HG02970 (cell line): ENCODE measurements around the gene SGTA.
"Not testable (repeated sequence)": the region's sequence is repeated elsewhere in the genome, so short reads cannot be mapped to it uniquely, and the experiment has no call there.

Source experiments
- ATAC-seq: cut with Tn5 transposase; IDR thresholded peaks from one replicate; pipeline ENCODE4 v1.9.1; 2021; ENCODE audit warnings: mild to moderate bottlenecking, moderate library complexity, moderate number of reproducible peaks; ENCODE audit not compliant: unreplicated experiment, low FRiP score

Gene SGTA

DNA sequence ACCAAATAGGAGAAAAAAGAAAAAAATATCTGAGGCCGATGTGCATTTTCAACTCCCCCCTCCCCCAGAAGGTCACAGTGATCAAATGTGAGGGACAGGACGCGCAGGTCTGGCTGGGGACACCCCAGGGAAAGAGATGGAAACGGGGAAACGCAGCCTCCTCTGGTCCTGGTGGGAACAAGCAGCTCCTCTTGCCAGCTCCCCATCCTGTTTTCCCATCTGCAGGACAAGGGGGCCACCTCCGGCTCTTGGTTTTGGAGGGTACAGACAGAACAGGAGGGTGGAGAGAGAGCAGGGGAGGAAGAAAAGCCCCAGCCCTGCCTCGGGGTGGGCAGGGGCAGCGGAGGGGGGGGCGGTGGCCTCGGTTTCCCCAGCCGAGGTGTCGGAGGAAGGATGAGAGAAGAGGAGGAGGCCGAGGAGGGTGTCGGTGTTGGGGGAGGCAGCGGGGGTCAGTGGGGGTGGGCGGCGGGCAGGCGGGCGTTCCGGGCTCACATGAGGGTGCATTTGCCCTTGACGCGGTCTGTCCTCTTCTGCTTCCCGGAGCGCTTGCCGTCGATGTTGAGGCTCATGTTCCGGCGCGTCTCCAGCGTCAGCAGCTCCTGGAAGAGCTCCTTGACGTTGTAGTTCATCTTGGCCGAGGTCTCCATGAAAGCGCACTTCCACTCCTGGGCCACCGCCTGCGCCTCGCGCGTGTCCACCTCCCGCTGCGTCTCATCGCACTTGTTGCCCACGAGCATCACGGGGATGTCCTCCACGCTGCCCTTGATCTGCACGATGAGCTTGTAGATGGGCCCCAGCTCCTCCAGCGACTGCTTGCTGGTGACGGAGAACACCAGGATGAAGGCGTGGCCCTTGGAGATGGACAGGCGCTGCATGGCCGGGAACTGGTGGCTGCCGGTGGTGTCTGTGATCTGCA, 66.1 kb downstream of the SGTA start:
- no peak for ATAC-seq

DNA sequence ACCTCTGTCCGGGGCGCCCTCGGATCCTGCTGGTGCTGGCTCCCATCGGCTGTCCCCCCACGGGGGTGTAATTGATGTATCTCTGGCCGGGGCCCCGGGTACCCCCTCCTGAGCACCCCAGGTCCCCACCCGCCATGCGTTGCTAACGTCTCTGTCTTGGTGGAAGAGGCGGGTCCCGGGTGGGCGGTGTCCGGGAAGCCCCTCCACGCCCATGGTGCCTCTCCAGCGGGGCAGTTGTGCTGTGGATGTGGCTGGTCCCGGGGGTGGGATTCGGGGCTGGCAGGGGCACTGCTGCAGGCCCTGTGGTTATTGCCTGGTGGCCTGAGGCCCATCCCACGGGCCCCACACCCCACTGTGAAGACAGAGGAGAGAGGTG, 66.8 kb downstream of the SGTA start:
- ATAC-seq = no peak

GRCh38 chr19:2715470-2716274, 67.4 kb downstream of the SGTA start:
- ATAC-seq = no peak

DNA sequence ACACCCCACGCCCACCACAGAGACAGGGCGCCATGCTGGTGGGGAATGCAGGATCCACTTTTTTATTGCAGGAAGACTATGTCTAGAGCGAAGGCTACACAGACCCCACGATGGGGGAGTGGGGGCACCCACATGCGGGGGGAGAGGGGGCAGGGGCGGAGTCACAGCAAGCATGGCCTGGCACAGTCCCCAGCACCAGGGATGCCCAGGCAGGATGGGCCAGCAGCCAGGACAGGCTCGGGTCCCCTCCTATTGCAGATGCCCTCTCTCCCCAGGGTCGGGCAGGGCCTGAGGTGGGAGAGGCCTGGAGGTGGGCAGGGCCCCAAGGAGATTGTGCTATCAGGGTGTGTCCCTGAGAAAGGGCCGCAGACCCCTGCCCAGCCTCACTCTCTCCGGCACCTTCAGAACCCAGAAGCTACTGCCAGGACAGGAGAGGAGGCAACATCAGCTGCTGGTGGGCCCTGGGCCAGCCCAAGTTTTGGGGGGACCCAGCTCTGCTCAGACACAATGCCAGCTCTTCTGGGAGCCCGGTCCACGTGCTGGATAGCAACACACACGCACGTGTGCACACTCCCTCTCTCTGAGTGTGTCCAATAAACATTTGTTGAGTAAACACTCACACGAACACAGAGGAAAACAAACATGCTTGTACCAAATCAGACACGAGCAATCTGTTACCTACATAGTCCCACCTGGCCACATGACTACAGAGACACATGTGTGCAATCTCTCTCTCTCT, 68.4 kb downstream of the SGTA start:
- no peak for ATAC-seq

- ATAC-seq = not testable (repeated sequence)
Observed at GRCh38 chr19:2714102-2714501, 69.0 kb downstream of the SGTA start.

DNA sequence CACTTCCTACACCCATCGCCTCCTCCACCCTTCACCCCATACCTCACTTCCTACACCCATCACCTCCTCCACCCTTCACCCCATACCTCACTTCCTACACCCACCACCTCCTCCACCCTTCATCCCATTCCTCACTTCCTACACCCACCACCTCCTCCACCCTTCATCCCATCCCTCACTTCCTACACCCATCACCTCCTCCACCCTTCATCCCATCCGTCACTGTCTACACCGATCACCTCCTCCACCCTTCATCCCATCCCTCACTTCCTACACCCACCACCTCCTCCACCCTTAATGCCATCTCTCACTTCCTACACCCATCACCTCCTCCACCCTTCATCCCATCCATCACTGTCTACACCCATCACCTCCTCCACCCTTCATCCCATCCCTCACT, 69.9 kb downstream of the SGTA start:
- not testable (repeated sequence) for ATAC-seq

GRCh38 chr19:2711875-2712205, 71.2 kb downstream of the SGTA start:
- ATAC-seq = no peak

- ATAC-seq = no peak
Observed at GRCh38 chr19:2711172-2711874, 71.8 kb downstream of the SGTA start.

GRCh38 chr19:2706251-2706650, 76.8 kb downstream of the SGTA start:
- no peak for ATAC-seq
